Heart right ventricle (tissue), 16 donors: ENCODE measurements around the gene SH3RF3. TPM values are rescaled to one million over a fixed set of nuclear protein-coding genes. Genes with fewer than 3 reads are reported as not detected.

Experiments
- ATAC-seq, 8 donors: fragments of 200-7000 bp; cut with Tn5 transposase; one replicate each; pipeline ENCODE4 v1.9.1; 2020; ENCODE audit warnings: mild to moderate bottlenecking in 8 of 8, moderate library complexity in 8 of 8, moderate number of reproducible peaks in 1 of 8
- DNase-seq, 2 donors: peaks; one replicate each; pipeline ENCODE4 v3.0.0-alpha.2; 2020
- H3K27ac ChIP-seq, 10 donors: fragments of 200-600 bp; sonication (generic) in 2 of 10; one replicate each; pipeline versions ENCODE4 v1.5.0 to v1.8.0; 2020 to 2022; ENCODE audit warnings: mild to moderate bottlenecking in 3 of 10
- H3K27me3 ChIP-seq, 7 donors: fragments of 200-600 bp; one replicate each; pipeline ENCODE4 v1.8.0; 2021 to 2022; ENCODE audit warnings: mild to moderate bottlenecking in 2 of 7
- H3K36me3 ChIP-seq, 9 donors: fragments of 200-600 bp; sonication (generic) in 1 of 9; one replicate each; pipeline versions ENCODE4 v1.5.0 to v1.8.0; 2020 to 2022; ENCODE audit warnings: mild to moderate bottlenecking in 2 of 9
- H3K4me1 ChIP-seq, 9 donors: fragments of 200-600 bp; sonication (generic) in 1 of 9; one replicate each; pipeline versions ENCODE4 v1.5.0 to v1.8.0; 2020 to 2022; ENCODE audit warnings: mild to moderate bottlenecking in 4 of 9
- H3K4me3 ChIP-seq, 10 donors: fragments of 200-600 bp; sonication (generic) in 2 of 10; one replicate each; pipeline versions ENCODE4 v1.5.0 to v1.8.0; 2020 to 2022; ENCODE audit warnings: mild to moderate bottlenecking in 7 of 10, moderate library complexity in 2 of 10
- H3K9me3 ChIP-seq, 11 donors: fragments of 200-600 bp in 10 of 11; sonication (generic) in 2 of 11; one replicate each; pipeline versions ENCODE4 v1.5.0 to v1.8.0; 2013 to 2022; ENCODE audit warnings: mild to moderate bottlenecking in 2 of 11, control low read depth in 1 of 11, moderate library complexity in 1 of 11
- WGBS, 2 donors: extraction: QIAGEN DNeasy Blood & Tissue Kit; methylation state at CpG; one replicate each; pipeline ENCODE4 v1.1.7; 2013; ENCODE audit warnings: inconsistent platforms in 1 of 2; 5-methylcytosine and 5-hydroxymethylcytosine counted together
- intact Hi-C, 10 donors: fragments of 100-400 bp; cut with DNase I; formaldehyde crosslinking; loops; one replicate each; pipeline versions ENCODE4 v1.11.1 to v1.14.2; 2022
- polyA plus RNA-seq, 2 donors: library from polyadenylated mRNA; stranded (reverse); fragments of 200-250 nt; gene quantifications; one replicate each; pipeline ENCODE4 v1.2.3, GENCODE V29; 2013
- total RNA-seq, 10 donors: library from RNA; stranded (reverse); fragmentation: NEBNext Ultra II Directional in 3 of 10; extraction: Animal tissue kit (Norgen Biotek cat#: 25700) in 3 of 10; gene quantifications; one replicate each; pipeline versions ENCODE4 v1.2.1 to v1.2.4, GENCODE V29; 2021 to 2023
- TF ChIP-seq, protein P1 (sequence below), 9 donors: fragments of 200-600 bp; sonication (generic) in 2 of 9; IDR thresholded peaks; one replicate each; pipeline versions ENCODE4 v1.5.0 to v1.8.0; 2021 to 2022; ENCODE audit warnings: antibody characterized with exemption in 9 of 9, mild to moderate bottlenecking in 5 of 9, moderate library complexity in 1 of 9
- donor health status: Arrhythmogenic right ventricular cardiomyopathy.
- donor health status: ischemic (EF 13 %, LVEDD 7.1; RV severe dilation, severe dysfunction).
- donor health status: healthy with polysubstance abuse.
- donor health status: DM: no; HTN: yes; CAD: no.
- donor health status: DM: no; HTN: no; CAD: no.
- donor health status: ischemic (EF 25% LVEDD 6.9; RV normal size, moderate dysfunction).
- donor health status: ischemic (EF 25% LVEDD 5.7; RV mildly dilated, moderate dysfunction).
- donor health status: healthy.
- donor health status: DM: yes; HTN: yes; CAD: no.
- donor health status: Ischemic cardiomyopathy.
- donor health status: ischemic (EF 35%, LVEDD 5.7; RV mildly dilated, moderate dysfunction).
- donor health status: nonischemic (EF 11% LVEDD 7.7; RV severe dilation, severe dysfunction).
- donor health status: DM: yes; HTN: yes; CAD: no.
- donor health status: PGD.
- donor health status: ischemic (EF 29% LVEDD 5.4; RV normal size, mild dysfunction).
- donor health status: nonischemic (EF 23%, LVEDD 6.1; RV moderate dilation, normal function).

SH3RF3 gene
- total and polyA plus RNA-seq, 12 donors, result 5.0 to 11.5 (median 8.6) TPM

DNA sequence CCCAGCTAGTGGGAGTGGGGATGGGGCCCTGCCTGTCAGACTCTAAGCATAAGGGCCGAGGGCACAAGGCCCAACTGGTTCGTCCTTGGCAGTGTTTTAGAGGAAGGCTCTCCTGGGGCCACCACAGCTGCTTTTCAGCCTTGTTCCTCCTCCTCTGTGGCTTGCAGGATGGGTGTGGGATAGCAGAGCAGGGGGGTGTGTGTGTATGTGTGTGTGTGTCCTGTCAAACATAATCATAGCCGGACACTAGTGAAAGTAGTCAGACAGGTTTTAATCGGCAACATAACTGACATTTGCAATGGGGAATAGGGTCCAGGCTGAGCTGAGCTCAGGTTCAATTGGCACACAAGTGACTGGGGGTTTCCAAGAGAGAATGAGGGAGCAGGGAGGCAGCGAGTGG, 370.6 kb downstream of the SH3RF3 start:
- no peaks in the 10 kb centered on the region for H3K9me3 ChIP-seq
- TF ChIP-seq, protein P1, sequence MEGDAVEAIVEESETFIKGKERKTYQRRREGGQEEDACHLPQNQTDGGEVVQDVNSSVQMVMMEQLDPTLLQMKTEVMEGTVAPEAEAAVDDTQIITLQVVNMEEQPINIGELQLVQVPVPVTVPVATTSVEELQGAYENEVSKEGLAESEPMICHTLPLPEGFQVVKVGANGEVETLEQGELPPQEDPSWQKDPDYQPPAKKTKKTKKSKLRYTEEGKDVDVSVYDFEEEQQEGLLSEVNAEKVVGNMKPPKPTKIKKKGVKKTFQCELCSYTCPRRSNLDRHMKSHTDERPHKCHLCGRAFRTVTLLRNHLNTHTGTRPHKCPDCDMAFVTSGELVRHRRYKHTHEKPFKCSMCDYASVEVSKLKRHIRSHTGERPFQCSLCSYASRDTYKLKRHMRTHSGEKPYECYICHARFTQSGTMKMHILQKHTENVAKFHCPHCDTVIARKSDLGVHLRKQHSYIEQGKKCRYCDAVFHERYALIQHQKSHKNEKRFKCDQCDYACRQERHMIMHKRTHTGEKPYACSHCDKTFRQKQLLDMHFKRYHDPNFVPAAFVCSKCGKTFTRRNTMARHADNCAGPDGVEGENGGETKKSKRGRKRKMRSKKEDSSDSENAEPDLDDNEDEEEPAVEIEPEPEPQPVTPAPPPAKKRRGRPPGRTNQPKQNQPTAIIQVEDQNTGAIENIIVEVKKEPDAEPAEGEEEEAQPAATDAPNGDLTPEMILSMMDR (IDR thresholded peaks at IDR 0.05), result no peak
- intact Hi-C loops, result loop anchor here in 4 of 10 donors (5.0 to 10.0 kb wide), 4 partner anchors 55 to 217 kb away; no protein-coding TSS in a partner anchor
- DNase-seq (no peak), ATAC-seq (peak in 2 of 8 donors; percentile 25 to 45)
- no peak overlapping the region for H3K4me3 ChIP-seq
- WGBS, 2 donors, result 51 to 68% methylated on average over 5 of the region's 5 CpGs
- H3K27me3 ChIP-seq, result no peaks in the 10 kb centered on the region
- peaks cover 0 to 15% (median 0%) of the 10 kb centered on the region in 9 donors for H3K36me3 ChIP-seq
- H3K4me1 ChIP-seq, result peaks cover 0 to 35% (median 10%) of the 10 kb centered on the region in 9 donors
- no peak overlapping the region for H3K27ac ChIP-seq

DNA sequence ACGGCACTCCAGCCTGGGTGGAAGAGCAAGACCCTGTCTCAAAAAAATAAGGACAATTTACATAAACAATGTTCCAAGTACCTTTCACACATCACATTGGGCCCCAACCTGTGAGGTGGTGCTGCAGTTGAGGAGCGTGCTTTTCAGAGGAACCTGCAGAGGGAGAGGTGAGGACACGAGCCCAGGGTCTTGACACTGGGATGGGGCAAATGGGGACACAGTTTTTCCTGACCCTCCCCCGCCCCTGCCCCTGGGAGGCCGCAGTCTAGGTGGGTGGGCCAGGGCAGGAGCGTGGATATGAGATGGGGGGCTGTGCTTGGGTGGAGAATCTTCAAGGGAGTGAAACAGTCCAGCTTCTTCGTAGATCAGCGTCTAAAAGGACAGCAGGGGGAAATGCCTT, 371.9 kb downstream of the SH3RF3 start:
- Histone ChIP-seq H3K27me3 (no peaks in the 10 kb centered on the region), H3K36me3 (peaks cover 0 to 15% (median 0%) of the 10 kb centered on the region in 9 donors), H3K9me3 (peaks cover 0 to 9% (median 0%) of the 10 kb centered on the region in 11 donors), H3K4me1 (peaks cover 0 to 35% (median 9%) of the 10 kb centered on the region in 9 donors), H3K4me3 (no peak overlapping the region), H3K27ac (no peak overlapping the region)
- TF ChIP-seq, protein P1 (IDR thresholded peaks at IDR 0.05), result no peak
- ATAC-seq (no peak), DNase-seq (no peak)
- intact Hi-C loops, result loop anchor here in 4 of 10 donors (10.0 kb wide), 4 partner anchors 216 to 576 kb away; no protein-coding TSS in a partner anchor
- 97% methylated on average over 8 of the region's 8 CpGs for WGBS, 2 donors

DNA sequence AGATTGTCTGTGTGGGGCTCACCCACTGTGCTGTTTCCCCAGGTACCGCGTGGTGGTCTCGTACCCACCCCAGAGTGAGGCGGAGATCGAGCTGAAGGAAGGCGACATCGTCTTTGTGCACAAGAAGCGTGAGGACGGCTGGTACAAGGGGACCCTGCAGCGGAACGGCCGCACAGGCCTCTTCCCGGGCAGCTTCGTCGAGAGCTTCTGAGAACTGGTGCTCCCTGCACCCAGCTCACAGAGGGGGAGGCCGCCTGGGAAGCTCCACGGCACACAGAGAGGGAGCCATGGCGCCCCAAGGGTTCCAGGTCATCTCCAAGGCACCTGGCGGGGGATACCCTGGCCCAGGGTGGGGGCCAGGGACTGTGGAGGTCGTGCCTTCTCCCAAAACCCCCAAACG, 372.5 kb downstream of the SH3RF3 start:
- ATAC-seq, result no peak
- intact Hi-C loops, result loop anchor here in 4 of 10 donors (10.0 kb wide), 4 partner anchors 217 to 577 kb away; no protein-coding TSS in a partner anchor
- no peak for DNase-seq
- Histone ChIP-seq H3K4me1 (peaks cover 0 to 35% (median 9%) of the 10 kb centered on the region in 9 donors), H3K27me3 (no peaks in the 10 kb centered on the region), H3K36me3 (peaks cover 0 to 15% (median 0%) of the 10 kb centered on the region in 9 donors), H3K4me3 (no peak overlapping the region), H3K27ac (no peak overlapping the region), H3K9me3 (peaks cover 0 to 13% (median 0%) of the 10 kb centered on the region in 11 donors)
- WGBS, 2 donors, result 94 to 96% methylated on average over 21 of the region's 21 CpGs
- TF ChIP-seq, protein P1 (IDR thresholded peaks at IDR 0.05), result no peak

DNA sequence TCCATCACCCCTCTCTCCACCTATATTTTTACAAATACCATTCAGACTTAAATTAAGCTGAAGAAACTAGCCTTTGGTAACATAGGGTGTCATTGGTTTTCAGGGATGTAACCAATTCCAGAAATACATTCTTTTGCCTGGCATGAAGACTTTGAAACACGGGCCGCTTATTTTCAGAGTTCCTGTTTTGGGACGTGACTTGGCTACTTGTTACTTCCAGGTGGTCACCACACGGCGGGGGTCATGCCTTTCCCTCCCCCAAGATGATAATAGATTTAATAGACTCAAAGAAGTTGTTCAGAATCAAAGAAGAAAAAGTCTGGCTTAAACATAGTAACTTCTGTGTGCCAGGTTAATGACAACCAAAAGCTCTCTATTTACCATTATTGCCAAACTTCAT, 374.2 kb downstream of the SH3RF3 start:
- DNase-seq (no peak), ATAC-seq (no peak)
- H3K27me3 ChIP-seq, result no peaks in the 10 kb centered on the region
- WGBS, 2 donors, result 76 to 83% methylated on average over 5 of the region's 5 CpGs
- no peak overlapping the region for H3K27ac ChIP-seq
- H3K9me3 ChIP-seq, result peaks cover 0 to 13% (median 0%) of the 10 kb centered on the region in 11 donors
- TF ChIP-seq, protein P1 (IDR thresholded peaks at IDR 0.05), result no peak
- H3K4me3 ChIP-seq, result no peak overlapping the region
- intact Hi-C loops, result loop anchor here in 4 of 10 donors (10.0 kb wide), 4 partner anchors 218 to 578 kb away; no protein-coding TSS in a partner anchor
- H3K4me1 ChIP-seq, result peaks cover 0 to 21% (median 4%) of the 10 kb centered on the region in 9 donors
- peaks cover 0 to 15% (median 0%) of the 10 kb centered on the region in 9 donors for H3K36me3 ChIP-seq
